Measurements from ENCODE around the gene RPL15. TPM values are rescaled to one million over a fixed set of nuclear protein-coding genes. Genes with fewer than 3 reads are reported as not detected.

RPL15 gene
- total and polyA plus RNA-seq, 2 of the 13 experiments (the other 11 are each of a cell fraction or from before 2014, with no cell fraction given), result 1,297 to 3,693 TPM

DNA sequence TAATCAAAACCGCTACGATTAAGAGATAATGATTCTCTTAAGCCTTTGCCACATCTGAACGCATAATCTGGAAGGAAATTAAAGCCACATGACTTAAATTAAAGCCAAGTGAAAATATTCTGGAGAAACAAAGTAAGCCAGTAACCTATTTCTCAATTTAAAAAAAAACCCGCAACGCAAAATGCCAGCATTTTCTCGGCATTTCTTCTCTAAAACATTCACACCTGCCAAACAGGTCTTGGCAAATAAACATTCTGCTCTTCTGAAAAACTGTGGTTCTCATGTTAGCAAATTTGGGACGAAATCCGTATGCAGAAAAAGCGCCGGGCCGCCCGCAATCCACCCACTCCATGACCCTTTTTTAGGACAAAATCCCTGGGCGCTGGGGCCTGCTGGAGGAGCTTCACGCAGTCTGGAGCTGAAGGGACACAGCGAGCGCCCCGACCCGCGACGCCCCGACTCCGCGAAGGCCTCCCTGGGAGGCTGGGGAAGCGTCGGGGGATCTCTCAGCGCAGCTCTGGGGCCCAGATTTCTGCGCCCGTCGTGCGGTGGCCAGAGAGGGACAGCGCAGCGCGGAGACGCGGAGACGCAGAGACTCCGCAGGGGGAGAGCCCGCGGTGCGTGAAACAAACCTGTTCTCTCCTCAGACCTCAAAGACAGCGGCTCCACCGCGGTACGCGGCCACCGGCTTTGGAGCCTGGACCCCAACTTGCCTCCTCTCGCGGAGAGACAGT lies 613 bp upstream of the RPL15 start (continued):
- TF ChIP-seq EHMT2 (IDR thresholded peaks at IDR 0.05; ENCODE audit: borderline replicate concordance, low read depth, low read length), result no peak
- 0 out of 2 replicates have a peak, but pooled peaks have one; percentile 8 for TF ChIP-seq PBX3 (CRISPR knock-in tag; IDR thresholded peaks at IDR 0.05; ENCODE audit: borderline replicate concordance)
- TF ChIP-seq TSC22D2 (CRISPR knock-in tag; IDR thresholded peaks at IDR 0.05; ENCODE audit: borderline replicate concordance), result no peak
- TF ChIP-seq TCF7 (IDR thresholded peaks at IDR 0.05; ENCODE audit: low read depth), result no peak
- no peak for TF ChIP-seq FOXJ3 (CRISPR knock-in tag; IDR thresholded peaks at IDR 0.05; ENCODE audit: borderline replicate concordance)
- TF ChIP-seq CSRNP1 (CRISPR knock-in tag; IDR thresholded peaks at IDR 0.05), result no peak
- no peak; the same call in 1 of the 2 replicates for TF ChIP-seq ZNF547 (CRISPR knock-in tag; IDR thresholded peaks at IDR 0.05)
- TF ChIP-seq NAIF1 (CRISPR knock-in tag; IDR thresholded peaks at IDR 0.05; ENCODE audit: borderline replicate concordance), result no peak
- no peak for TF ChIP-seq ZNF441 (CRISPR knock-in tag; IDR thresholded peaks at IDR 0.05; ENCODE audit: borderline replicate concordance)
- no peak for TF ChIP-seq ZNF883 (CRISPR knock-in tag; IDR thresholded peaks at IDR 0.05; ENCODE audit: not compliant biosample characterization)
- TF ChIP-seq CHCHD3 (CRISPR knock-in tag; IDR thresholded peaks at IDR 0.05), result no peak
- no peak for TF ChIP-seq ZNF556 (CRISPR knock-in tag; IDR thresholded peaks at IDR 0.05; ENCODE audit: borderline replicate concordance)
- TF ChIP-seq GABPA (IDR thresholded peaks at IDR 0.05; ENCODE audit: low read depth, low read length), result no peak
- no peak for TF ChIP-seq GABPA (CRISPR knock-in tag; IDR thresholded peaks at IDR 0.05; ENCODE audit: low read depth)
- TF ChIP-seq ZNF205 (CRISPR knock-in tag; IDR thresholded peaks at IDR 0.05), result no peak
- TF ChIP-seq ERF (CRISPR knock-in tag; IDR thresholded peaks at IDR 0.05), result no peak
- no peak for TF ChIP-seq ZNF570 (CRISPR knock-in tag; IDR thresholded peaks at IDR 0.05; ENCODE audit: borderline replicate concordance)
- no peak for TF ChIP-seq RBM39 (IDR thresholded peaks at IDR 0.05; ENCODE audit: low read depth, low read length, poor library complexity, severe bottlenecking)
- TF ChIP-seq, protein P1, sequence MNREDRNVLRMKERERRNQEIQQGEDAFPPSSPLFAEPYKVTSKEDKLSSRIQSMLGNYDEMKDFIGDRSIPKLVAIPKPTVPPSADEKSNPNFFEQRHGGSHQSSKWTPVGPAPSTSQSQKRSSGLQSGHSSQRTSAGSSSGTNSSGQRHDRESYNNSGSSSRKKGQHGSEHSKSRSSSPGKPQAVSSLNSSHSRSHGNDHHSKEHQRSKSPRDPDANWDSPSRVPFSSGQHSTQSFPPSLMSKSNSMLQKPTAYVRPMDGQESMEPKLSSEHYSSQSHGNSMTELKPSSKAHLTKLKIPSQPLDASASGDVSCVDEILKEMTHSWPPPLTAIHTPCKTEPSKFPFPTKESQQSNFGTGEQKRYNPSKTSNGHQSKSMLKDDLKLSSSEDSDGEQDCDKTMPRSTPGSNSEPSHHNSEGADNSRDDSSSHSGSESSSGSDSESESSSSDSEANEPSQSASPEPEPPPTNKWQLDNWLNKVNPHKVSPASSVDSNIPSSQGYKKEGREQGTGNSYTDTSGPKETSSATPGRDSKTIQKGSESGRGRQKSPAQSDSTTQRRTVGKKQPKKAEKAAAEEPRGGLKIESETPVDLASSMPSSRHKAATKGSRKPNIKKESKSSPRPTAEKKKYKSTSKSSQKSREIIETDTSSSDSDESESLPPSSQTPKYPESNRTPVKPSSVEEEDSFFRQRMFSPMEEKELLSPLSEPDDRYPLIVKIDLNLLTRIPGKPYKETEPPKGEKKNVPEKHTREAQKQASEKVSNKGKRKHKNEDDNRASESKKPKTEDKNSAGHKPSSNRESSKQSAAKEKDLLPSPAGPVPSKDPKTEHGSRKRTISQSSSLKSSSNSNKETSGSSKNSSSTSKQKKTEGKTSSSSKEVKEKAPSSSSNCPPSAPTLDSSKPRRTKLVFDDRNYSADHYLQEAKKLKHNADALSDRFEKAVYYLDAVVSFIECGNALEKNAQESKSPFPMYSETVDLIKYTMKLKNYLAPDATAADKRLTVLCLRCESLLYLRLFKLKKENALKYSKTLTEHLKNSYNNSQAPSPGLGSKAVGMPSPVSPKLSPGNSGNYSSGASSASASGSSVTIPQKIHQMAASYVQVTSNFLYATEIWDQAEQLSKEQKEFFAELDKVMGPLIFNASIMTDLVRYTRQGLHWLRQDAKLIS (CRISPR knock-in tag; IDR thresholded peaks at IDR 0.05), result no peak
- TF ChIP-seq SRY (CRISPR knock-in tag; IDR thresholded peaks at IDR 0.05), result no peak
- TF ChIP-seq, protein P2, sequence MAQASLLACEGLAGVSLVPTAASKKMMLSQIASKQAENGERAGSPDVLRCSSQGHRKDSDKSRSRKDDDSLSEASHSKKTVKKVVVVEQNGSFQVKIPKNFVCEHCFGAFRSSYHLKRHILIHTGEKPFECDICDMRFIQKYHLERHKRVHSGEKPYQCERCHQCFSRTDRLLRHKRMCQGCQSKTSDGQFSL (CRISPR knock-in tag; IDR thresholded peaks at IDR 0.05), result no peak
- no peak for TF ChIP-seq NFE2 (CRISPR knock-in tag; IDR thresholded peaks at IDR 0.05)
- TF ChIP-seq EEA1 (CRISPR knock-in tag; IDR thresholded peaks at IDR 0.05; ENCODE audit: borderline replicate concordance), result no peak
